Measurements from ENCODE around the gene YPEL1.
"Not testable (repeated sequence)": the region's sequence is repeated elsewhere in the genome, so short reads cannot be mapped to it uniquely, and the experiment has no call there.

Gene YPEL1

GRCh38 chr22:21716395-21717122, 19.0 kb downstream of the YPEL1 start:
- not testable (repeated sequence) for H3K9ac ChIP-seq (ENCODE audit: low read length); H3K9me3 ChIP-seq (ENCODE audit: low read length); H3K4me3 ChIP-seq (ENCODE audit: low read depth in 1 of 2, low read length in 2 of 2); H3K4me1 ChIP-seq (ENCODE audit: insufficient read depth, low read length); H3K27ac ChIP-seq (ENCODE audit: low read depth, low read length); H3K27me3 ChIP-seq (ENCODE audit: control insufficient read depth in 1 of 2, insufficient read depth in 2 of 2, low read length in 2 of 2); H3K36me3 ChIP-seq (ENCODE audit: insufficient read depth, low read length)

GRCh38 chr22:21714786-21715185, 20.8 kb downstream of the YPEL1 start:
- Histone ChIP-seq H3K27me3 (ENCODE audit: control insufficient read depth in 1 of 2, insufficient read depth in 2 of 2, low read length in 2 of 2) (no peaks in the 10 kb centered on the region), H3K9ac (ENCODE audit: low read length) (no peak overlapping the region), H3K27ac (ENCODE audit: low read depth, low read length) (no peak overlapping the region), H3K9me3 (ENCODE audit: low read length) (no peaks in the 10 kb centered on the region), H3K36me3 (ENCODE audit: insufficient read depth, low read length) (no peaks in the 10 kb centered on the region), H3K4me3 (ENCODE audit: low read depth in 1 of 2, low read length in 2 of 2) (no peak overlapping the region), H3K4me1 (ENCODE audit: insufficient read depth, low read length) (peaks cover 6% of the 10 kb centered on the region)

GRCh38 chr22:21714059-21714770, 21.4 kb downstream of the YPEL1 start:
- Histone ChIP-seq H3K27ac (ENCODE audit: low read depth, low read length) (no peak overlapping the region), H3K4me3 (ENCODE audit: low read depth in 1 of 2, low read length in 2 of 2) (no peak overlapping the region), H3K27me3 (ENCODE audit: control insufficient read depth in 1 of 2, insufficient read depth in 2 of 2, low read length in 2 of 2) (no peaks in the 10 kb centered on the region), H3K9ac (ENCODE audit: low read length) (no peak overlapping the region), H3K9me3 (ENCODE audit: low read length) (no peaks in the 10 kb centered on the region), H3K4me1 (ENCODE audit: insufficient read depth, low read length) (peaks cover 6% of the 10 kb centered on the region), H3K36me3 (ENCODE audit: insufficient read depth, low read length) (no peaks in the 10 kb centered on the region)

GRCh38 chr22:21713428-21714058, 22.1 kb downstream of the YPEL1 start:
- no peaks in the 10 kb centered on the region for H3K9me3 ChIP-seq (ENCODE audit: low read length)
- no peak overlapping the region for H3K9ac ChIP-seq (ENCODE audit: low read length)
- H3K27ac ChIP-seq (ENCODE audit: low read depth, low read length): no peak overlapping the region
- no peaks in the 10 kb centered on the region for H3K36me3 ChIP-seq (ENCODE audit: insufficient read depth, low read length)
- H3K27me3 ChIP-seq (ENCODE audit: control insufficient read depth in 1 of 2, insufficient read depth in 2 of 2, low read length in 2 of 2): no peaks in the 10 kb centered on the region
- peak overlapping the region in 1 of 2 donors; percentile 5 for H3K4me3 ChIP-seq (ENCODE audit: low read depth in 1 of 2, low read length in 2 of 2)
- H3K4me1 ChIP-seq (ENCODE audit: insufficient read depth, low read length): peaks cover 6% of the 10 kb centered on the region

- no peaks in the 10 kb centered on the region for H3K36me3 ChIP-seq (ENCODE audit: insufficient read depth, low read length)
- H3K27ac ChIP-seq (ENCODE audit: low read depth, low read length): no peak overlapping the region
- H3K9ac ChIP-seq (ENCODE audit: low read length): no peak overlapping the region
- H3K4me1 ChIP-seq (ENCODE audit: insufficient read depth, low read length): peaks cover 6% of the 10 kb centered on the region
- H3K9me3 ChIP-seq (ENCODE audit: low read length): no peaks in the 10 kb centered on the region
- peak overlapping the region in 1 of 2 donors; percentile 5 for H3K4me3 ChIP-seq (ENCODE audit: low read depth in 1 of 2, low read length in 2 of 2)
- no peaks in the 10 kb centered on the region for H3K27me3 ChIP-seq (ENCODE audit: control insufficient read depth in 1 of 2, insufficient read depth in 2 of 2, low read length in 2 of 2)
These were observed 22.7 kb downstream of the YPEL1 start for GRCh38 chr22:21712751-21713427.

- H3K9ac ChIP-seq (ENCODE audit: low read length): no peak overlapping the region
- no peak overlapping the region for H3K4me3 ChIP-seq (ENCODE audit: low read depth in 1 of 2, low read length in 2 of 2)
These were observed 23.7 kb downstream of the YPEL1 start for GRCh38 chr22:21711851-21712250.

GRCh38 chr22:21710156-21710555, 25.4 kb downstream of the YPEL1 start:
- Histone ChIP-seq H3K4me3 (ENCODE audit: low read depth in 1 of 2, low read length in 2 of 2) (no peak overlapping the region), H3K4me1 (ENCODE audit: insufficient read depth, low read length) (peaks cover 6% of the 10 kb centered on the region), H3K27ac (ENCODE audit: low read depth, low read length) (no peak overlapping the region), H3K27me3 (ENCODE audit: control insufficient read depth in 1 of 2, insufficient read depth in 2 of 2, low read length in 2 of 2) (no peaks in the 10 kb centered on the region), H3K9ac (ENCODE audit: low read length) (no peak overlapping the region), H3K9me3 (ENCODE audit: low read length) (no peaks in the 10 kb centered on the region), H3K36me3 (ENCODE audit: insufficient read depth, low read length) (no peaks in the 10 kb centered on the region)

More at GRCh38 chr22:21711851-21712250, 23.7 kb downstream of the YPEL1 start:
- peaks cover 6% of the 10 kb centered on the region for H3K4me1 ChIP-seq (ENCODE audit: insufficient read depth, low read length)
- H3K27ac ChIP-seq (ENCODE audit: low read depth, low read length): no peak overlapping the region
- no peaks in the 10 kb centered on the region for H3K9me3 ChIP-seq (ENCODE audit: low read length)
- no peaks in the 10 kb centered on the region for H3K27me3 ChIP-seq (ENCODE audit: control insufficient read depth in 1 of 2, insufficient read depth in 2 of 2, low read length in 2 of 2)
- no peaks in the 10 kb centered on the region for H3K36me3 ChIP-seq (ENCODE audit: insufficient read depth, low read length)

GRCh38 chr22:21709688-21710087, 25.9 kb downstream of the YPEL1 start:
- Histone ChIP-seq H3K27ac (ENCODE audit: low read depth, low read length) (no peak overlapping the region), H3K4me1 (ENCODE audit: insufficient read depth, low read length) (peaks cover 6% of the 10 kb centered on the region), H3K9ac (ENCODE audit: low read length) (no peak overlapping the region), H3K36me3 (ENCODE audit: insufficient read depth, low read length) (no peaks in the 10 kb centered on the region), H3K4me3 (ENCODE audit: low read depth in 1 of 2, low read length in 2 of 2) (no peak overlapping the region), H3K27me3 (ENCODE audit: control insufficient read depth in 1 of 2, insufficient read depth in 2 of 2, low read length in 2 of 2) (no peaks in the 10 kb centered on the region), H3K9me3 (ENCODE audit: low read length) (no peaks in the 10 kb centered on the region)

- Histone ChIP-seq H3K9ac (ENCODE audit: low read length) (no peak overlapping the region), H3K27me3 (ENCODE audit: control insufficient read depth in 1 of 2, insufficient read depth in 2 of 2, low read length in 2 of 2) (no peaks in the 10 kb centered on the region), H3K4me3 (ENCODE audit: low read depth in 1 of 2, low read length in 2 of 2) (no peak overlapping the region), H3K36me3 (ENCODE audit: insufficient read depth, low read length) (no peaks in the 10 kb centered on the region), H3K4me1 (ENCODE audit: insufficient read depth, low read length) (peaks cover 6% of the 10 kb centered on the region), H3K27ac (ENCODE audit: low read depth, low read length) (no peak overlapping the region), H3K9me3 (ENCODE audit: low read length) (no peaks in the 10 kb centered on the region)
These were observed 26.6 kb downstream of the YPEL1 start for GRCh38 chr22:21708960-21709359.

- no peak overlapping the region for H3K27ac ChIP-seq (ENCODE audit: low read depth, low read length)
These were observed 27.9 kb downstream of the YPEL1 start for GRCh38 chr22:21707677-21708076.

GRCh38 chr22:21703684-21704316, 31.8 kb downstream of the YPEL1 start:
- no peak overlapping the region for H3K9ac ChIP-seq (ENCODE audit: low read length)
- H3K27ac ChIP-seq (ENCODE audit: low read depth, low read length): no peak overlapping the region
- no peak overlapping the region for H3K4me3 ChIP-seq (ENCODE audit: low read depth in 1 of 2, low read length in 2 of 2)
- H3K9me3 ChIP-seq (ENCODE audit: low read length): no peaks in the 10 kb centered on the region
- H3K4me1 ChIP-seq (ENCODE audit: insufficient read depth, low read length): peaks cover under 1% of the 10 kb centered on the region
- no peaks in the 10 kb centered on the region for H3K36me3 ChIP-seq (ENCODE audit: insufficient read depth, low read length)
- no peaks in the 10 kb centered on the region for H3K27me3 ChIP-seq (ENCODE audit: control insufficient read depth in 1 of 2, insufficient read depth in 2 of 2, low read length in 2 of 2)

More at GRCh38 chr22:21707677-21708076, 27.9 kb downstream of the YPEL1 start:
- no peaks in the 10 kb centered on the region for H3K4me1 ChIP-seq (ENCODE audit: insufficient read depth, low read length)
- no peaks in the 10 kb centered on the region for H3K27me3 ChIP-seq (ENCODE audit: control insufficient read depth in 1 of 2, insufficient read depth in 2 of 2, low read length in 2 of 2)
- no peak overlapping the region for H3K9ac ChIP-seq (ENCODE audit: low read length)
- H3K4me3 ChIP-seq (ENCODE audit: low read depth in 1 of 2, low read length in 2 of 2): no peak overlapping the region
- H3K36me3 ChIP-seq (ENCODE audit: insufficient read depth, low read length): no peaks in the 10 kb centered on the region
- H3K9me3 ChIP-seq (ENCODE audit: low read length): no peaks in the 10 kb centered on the region

All from muscle layer of colon (tissue), 2 donors.